Esophagus muscularis mucosa (tissue), 4 donors: ENCODE data around the gene TPO.

Experiments
- EP300 ChIP-seq: sonication (generic); formaldehyde crosslinking; IDR thresholded peaks from one replicate; pipeline ENCODE4 v1.6.1; 2017; ENCODE audit warnings: antibody characterized with exemption
- POLR2A ChIP-seq: fragments of 450-650 bp; IDR thresholded peaks from one replicate; pipeline ENCODE4 v1.6.1; 2017; ENCODE audit warnings: antibody characterized with exemption, moderate library complexity, mild to moderate bottlenecking, low read depth
- POLR2AphosphoS5 ChIP-seq, 2 donors: sonication (generic); formaldehyde crosslinking; IDR thresholded peaks; one replicate each; pipeline ENCODE4 v1.6.1; 2017; ENCODE audit warnings: antibody characterized with exemption in 2 of 2
- TF ChIP-seq, protein P1 (sequence below), 3 experiments: fragments of 200-600 bp in 2 of 3; fragments of 450-650 bp in 1 of 3; sonication (generic) in 2 of 3; IDR thresholded peaks; one replicate each; pipeline ENCODE4 v1.5.1; 2017 to 2019; ENCODE audit warnings: antibody characterized with exemption in 3 of 3, mild to moderate bottlenecking in 2 of 3, moderate library complexity in 1 of 3

DNA sequence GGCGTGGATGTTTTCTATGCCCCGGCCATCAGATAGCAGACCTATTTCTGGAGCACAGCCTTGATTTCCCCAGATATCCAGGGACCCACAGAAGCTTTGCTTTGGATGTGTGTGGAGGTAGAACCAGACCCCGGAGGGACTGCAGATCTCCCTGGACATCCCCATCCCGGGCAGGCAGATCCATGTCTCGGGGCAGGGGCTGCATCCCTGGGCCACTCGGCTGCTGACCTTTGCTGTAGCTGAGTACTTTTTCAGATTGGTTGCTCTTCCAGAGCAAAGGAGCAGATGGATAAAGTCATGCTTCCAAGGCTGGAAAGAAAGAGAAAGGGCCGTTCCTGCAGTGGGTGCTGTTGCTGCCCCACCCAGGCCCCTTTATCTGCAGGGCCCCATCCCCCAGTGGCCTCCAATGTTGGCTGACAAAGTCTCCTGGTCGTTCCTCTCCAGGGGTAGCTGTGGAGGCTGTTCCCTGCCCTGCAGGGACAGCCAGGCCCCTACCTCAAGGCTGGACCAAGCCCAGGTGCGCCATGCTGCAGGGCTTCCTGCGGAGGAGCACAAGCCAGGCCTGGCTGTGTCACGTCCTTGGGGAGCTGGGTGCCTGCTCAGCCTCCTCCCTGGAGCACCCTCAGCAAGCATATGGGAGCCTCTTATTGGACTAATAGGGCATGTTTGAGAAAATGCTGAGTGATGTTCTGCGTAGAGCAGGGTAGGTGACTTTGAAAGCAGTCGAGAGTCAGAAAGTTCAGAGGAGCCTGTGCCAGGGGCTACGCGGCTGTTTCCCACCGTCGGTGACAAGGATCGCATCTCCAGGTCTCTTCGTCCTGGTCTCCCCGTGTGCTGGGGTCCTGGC is 68.4 kb downstream of the TPO start:
- TF ChIP-seq POLR2A (no peak), EP300 (no peak), POLR2AphosphoS5 (IDR thresholded peaks at IDR 0.05) (no peak)
- TF ChIP-seq, protein P1, sequence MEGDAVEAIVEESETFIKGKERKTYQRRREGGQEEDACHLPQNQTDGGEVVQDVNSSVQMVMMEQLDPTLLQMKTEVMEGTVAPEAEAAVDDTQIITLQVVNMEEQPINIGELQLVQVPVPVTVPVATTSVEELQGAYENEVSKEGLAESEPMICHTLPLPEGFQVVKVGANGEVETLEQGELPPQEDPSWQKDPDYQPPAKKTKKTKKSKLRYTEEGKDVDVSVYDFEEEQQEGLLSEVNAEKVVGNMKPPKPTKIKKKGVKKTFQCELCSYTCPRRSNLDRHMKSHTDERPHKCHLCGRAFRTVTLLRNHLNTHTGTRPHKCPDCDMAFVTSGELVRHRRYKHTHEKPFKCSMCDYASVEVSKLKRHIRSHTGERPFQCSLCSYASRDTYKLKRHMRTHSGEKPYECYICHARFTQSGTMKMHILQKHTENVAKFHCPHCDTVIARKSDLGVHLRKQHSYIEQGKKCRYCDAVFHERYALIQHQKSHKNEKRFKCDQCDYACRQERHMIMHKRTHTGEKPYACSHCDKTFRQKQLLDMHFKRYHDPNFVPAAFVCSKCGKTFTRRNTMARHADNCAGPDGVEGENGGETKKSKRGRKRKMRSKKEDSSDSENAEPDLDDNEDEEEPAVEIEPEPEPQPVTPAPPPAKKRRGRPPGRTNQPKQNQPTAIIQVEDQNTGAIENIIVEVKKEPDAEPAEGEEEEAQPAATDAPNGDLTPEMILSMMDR (IDR thresholded peaks at IDR 0.05): no peak
